ENCODE results near the gene HYDIN.
"Not testable (repeated sequence)": the region's sequence is repeated elsewhere in the genome, so short reads cannot be mapped to it uniquely, and the experiment has no call there.

The HYDIN gene

GRCh38 chr16:71080777-71081176 lies 149.7 kb downstream of the HYDIN start:
- DNase-seq = not testable (repeated sequence)

GRCh38 chr16:71080262-71080661 lies 150.3 kb downstream of the HYDIN start:
- DNase-seq = not testable (repeated sequence)

- DNase-seq = not testable (repeated sequence)
These were observed 159.9 kb downstream of the HYDIN start for GRCh38 chr16:71070651-71071050.

GRCh38 chr16:71069842-71070241 lies 160.7 kb downstream of the HYDIN start:
- DNase-seq = not testable (repeated sequence)

GRCh38 chr16:71053897-71054609 lies 176.5 kb downstream of the HYDIN start:
- not testable (repeated sequence) for DNase-seq

GRCh38 chr16:71050307-71050706 lies 180.2 kb downstream of the HYDIN start:
- not testable (repeated sequence) for DNase-seq

- DNase-seq = not testable (repeated sequence)
These were observed 191.0 kb downstream of the HYDIN start for GRCh38 chr16:71039368-71040111.

- DNase-seq = not testable (repeated sequence)
These were observed 192.1 kb downstream of the HYDIN start for GRCh38 chr16:71038421-71038820.

GRCh38 chr16:71037987-71038386 lies 192.5 kb downstream of the HYDIN start:
- DNase-seq = not testable (repeated sequence)

GRCh38 chr16:71028032-71028727 lies 202.3 kb downstream of the HYDIN start:
- not testable (repeated sequence) for DNase-seq

GRCh38 chr16:71027511-71027910 lies 203.0 kb downstream of the HYDIN start:
- not testable (repeated sequence) for DNase-seq

- DNase-seq = not testable (repeated sequence)
These were observed 206.6 kb downstream of the HYDIN start for GRCh38 chr16:71023851-71024439.

- DNase-seq = not testable (repeated sequence)
These were observed 208.5 kb downstream of the HYDIN start for GRCh38 chr16:71021961-71022537.

GRCh38 chr16:71019067-71019682 lies 211.3 kb downstream of the HYDIN start:
- DNase-seq = not testable (repeated sequence)

GRCh38 chr16:71015419-71015818 lies 215.1 kb downstream of the HYDIN start:
- not testable (repeated sequence) for DNase-seq

GRCh38 chr16:71009440-71010223 lies 220.9 kb downstream of the HYDIN start:
- not testable (repeated sequence) for DNase-seq

GRCh38 chr16:71006516-71006915 lies 224.0 kb downstream of the HYDIN start:
- DNase-seq = not testable (repeated sequence)

GRCh38 chr16:70999735-71000134 lies 230.8 kb downstream of the HYDIN start:
- not testable (repeated sequence) for DNase-seq

- not testable (repeated sequence) for DNase-seq
These were observed 234.7 kb downstream of the HYDIN start for GRCh38 chr16:70995799-70996198.

- not testable (repeated sequence) for DNase-seq
These were observed 238.0 kb downstream of the HYDIN start for GRCh38 chr16:70992511-70992910.

GRCh38 chr16:70987019-70987715 lies 243.4 kb downstream of the HYDIN start:
- not testable (repeated sequence) for DNase-seq
